GM19193 (cell line): ENCODE data around the gene RAPGEF6.

Source experiments
- POLR2A ChIP-seq: IDR thresholded peaks from 4 replicates; pipeline ENCODE4 v1.6.1; 2011; ENCODE audit not compliant: insufficient read depth, insufficient read length; ENCODE audit errors: extremely low read depth

Gene RAPGEF6

DNA sequence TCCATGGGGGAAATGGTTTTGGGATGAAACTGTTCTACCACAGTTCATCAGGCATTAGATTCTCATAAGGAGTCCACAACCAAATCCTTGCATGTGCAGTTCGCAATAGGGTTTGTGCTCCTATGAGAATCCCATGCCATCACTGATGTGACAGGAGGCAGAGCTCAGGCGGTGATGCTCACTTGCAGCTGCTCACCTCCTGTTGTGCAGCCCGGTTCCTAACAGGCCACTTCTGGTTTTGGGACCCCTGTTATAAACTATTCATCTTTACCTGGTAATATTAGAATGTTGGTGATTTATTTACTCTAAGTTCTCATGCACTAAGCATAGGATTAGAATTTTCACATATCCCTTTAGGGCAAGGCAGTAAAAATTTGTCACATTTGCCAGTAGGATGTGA is 248.9 kb downstream of the RAPGEF6 start:
- no peak for TF ChIP-seq POLR2A

DNA sequence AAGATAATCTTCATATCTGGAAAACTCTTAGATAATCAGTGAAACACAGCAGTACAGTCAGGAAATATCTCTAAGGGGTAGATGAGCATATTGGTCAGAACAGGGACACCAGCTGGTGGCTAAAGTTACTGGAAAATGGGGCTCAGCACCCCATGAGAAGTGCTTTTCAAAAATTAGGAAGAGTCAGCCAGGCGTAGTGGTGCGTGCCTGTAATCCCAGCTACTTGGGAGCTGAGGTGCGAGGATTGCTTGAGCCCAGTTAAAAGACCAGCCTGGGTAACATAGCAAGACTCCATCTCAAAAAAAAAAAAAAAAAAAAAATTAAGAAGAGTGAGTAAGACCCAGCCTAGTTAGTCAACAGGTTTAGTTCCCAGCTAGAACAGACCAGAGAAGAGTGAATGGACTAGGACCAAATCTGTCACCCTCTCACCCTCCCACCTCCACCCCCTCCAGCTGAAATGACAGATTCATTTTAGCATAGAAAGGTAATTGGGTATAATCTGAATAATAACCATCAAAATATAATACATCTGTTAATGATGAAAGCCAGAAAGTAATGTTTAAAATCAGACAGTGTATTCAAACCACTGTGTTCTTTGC is 250.3 kb downstream of the RAPGEF6 start:
- TF ChIP-seq POLR2A = no peak

DNA sequence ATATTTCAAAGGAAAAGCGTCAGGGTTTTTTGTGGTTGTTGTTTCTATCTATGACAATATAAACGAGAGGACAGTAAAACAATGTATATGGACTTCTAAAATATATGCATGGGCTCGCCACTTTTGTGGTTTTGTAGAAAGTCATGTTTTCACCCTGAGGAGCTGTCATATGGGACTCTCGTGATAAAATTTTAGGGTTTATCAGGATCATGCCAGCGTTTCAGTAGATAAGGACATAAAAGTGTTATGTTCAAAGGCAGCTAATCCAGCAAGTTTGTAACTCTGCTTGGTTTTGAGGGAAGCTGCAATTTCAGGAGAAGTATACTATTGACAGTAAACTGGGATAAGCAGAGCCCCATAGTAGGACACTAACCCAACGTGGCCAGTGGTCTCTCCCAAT is 250.9 kb downstream of the RAPGEF6 start:
- no peak for TF ChIP-seq POLR2A

DNA sequence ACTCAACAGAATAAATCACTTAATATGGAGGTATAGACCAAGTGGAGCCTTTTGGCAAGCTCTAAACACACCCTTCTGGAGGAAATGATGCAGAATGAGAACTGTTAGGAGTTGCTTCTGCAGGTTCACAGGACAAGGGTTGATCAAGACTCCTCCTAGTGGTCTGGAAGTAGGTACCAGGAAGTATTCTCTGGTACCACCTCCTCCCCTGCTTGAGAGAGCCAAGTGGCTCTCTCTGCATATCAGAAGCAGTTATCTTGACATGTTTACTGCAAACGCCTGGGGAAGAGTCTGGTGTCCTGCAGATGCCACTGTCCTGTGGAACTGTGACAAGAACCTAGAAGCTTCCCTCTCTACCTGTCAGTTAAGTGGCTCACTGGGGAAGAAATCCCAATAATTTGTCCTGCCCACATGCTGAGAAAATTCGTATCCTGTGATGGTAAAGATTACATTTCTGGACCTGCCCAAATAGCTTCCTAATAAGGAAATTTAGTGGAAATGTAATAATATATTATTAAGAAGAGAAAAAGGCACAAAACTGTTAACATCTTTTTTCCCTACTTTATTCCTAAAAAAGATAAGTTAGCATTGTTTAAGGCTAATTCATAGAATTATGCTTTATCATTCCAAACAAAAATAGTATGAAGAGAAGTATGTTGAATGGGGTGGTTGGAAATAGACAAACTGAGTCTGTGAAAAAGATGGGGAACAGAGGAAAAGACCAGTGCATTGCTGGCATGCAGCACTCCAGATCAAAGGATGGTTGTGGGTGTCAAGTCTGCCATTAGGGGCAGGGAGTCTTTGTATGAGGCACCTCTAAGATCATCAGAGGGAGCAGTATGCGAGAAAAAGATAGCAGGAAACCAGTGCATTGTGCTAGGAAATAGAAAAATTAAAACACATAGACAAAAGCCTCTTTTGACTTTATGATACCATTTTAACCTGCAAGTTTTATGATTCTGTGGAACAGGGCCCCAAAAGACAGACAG is 252.3 kb downstream of the RAPGEF6 start:
- TF ChIP-seq POLR2A = no peak

DNA sequence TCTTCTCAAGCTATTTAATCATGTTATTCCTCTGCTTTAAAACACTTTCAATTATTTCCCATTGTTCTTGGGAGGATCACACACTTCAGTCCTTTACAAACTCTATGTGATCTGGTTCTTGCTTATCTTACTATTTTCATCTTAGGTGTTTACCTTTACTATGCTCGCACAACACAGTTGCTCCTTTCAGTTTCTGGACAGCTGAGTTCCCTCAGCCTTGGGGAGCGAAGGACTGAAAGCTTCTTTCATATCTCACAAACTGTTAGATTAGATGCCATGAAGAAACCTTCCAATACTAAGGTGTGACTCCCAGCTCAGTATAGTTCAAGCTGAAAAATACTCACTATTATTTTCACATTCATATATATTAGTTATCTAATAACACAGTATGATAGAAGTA is 253.3 kb downstream of the RAPGEF6 start:
- no peak for TF ChIP-seq POLR2A

DNA sequence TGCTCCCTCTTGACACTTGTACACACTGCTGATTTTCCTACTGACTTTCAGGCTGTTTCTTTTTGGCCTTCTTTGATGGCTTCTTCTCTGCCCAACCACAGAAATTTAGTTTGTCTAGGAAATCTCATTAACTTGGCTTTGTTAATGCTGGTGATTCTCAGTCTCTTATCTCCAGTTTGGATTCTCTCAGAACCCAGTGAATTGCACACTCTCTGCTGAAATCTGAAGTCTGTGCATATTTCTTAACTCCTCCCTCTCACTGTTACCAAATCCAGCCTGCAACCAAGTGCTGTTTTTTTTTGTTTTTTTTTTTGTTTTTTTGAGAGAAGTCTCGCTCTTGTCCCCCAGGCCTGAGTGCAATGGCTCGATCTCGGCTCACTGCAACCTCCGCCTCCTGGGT is 254.0 kb downstream of the RAPGEF6 start:
- TF ChIP-seq POLR2A = no peak

DNA sequence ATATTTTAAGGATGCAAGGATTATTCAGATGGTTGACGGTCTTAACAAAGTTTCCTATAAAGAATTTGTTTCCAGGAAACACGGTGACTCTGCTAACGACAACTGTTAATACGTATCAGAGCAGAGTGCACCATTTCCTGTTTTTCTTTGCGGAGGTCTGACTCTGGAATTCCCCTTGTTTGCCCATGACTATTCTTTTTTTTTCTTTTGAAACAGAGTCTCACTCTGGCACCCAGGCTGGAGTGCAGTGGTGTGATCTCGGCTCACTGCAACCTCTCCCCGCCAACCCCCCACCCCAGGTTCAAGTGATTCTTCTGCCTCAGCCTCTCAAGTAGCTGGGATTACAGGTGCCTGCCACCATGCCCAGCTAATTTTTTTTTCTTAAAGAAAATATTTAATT is 255.3 kb downstream of the RAPGEF6 start:
- TF ChIP-seq POLR2A = no peak

DNA sequence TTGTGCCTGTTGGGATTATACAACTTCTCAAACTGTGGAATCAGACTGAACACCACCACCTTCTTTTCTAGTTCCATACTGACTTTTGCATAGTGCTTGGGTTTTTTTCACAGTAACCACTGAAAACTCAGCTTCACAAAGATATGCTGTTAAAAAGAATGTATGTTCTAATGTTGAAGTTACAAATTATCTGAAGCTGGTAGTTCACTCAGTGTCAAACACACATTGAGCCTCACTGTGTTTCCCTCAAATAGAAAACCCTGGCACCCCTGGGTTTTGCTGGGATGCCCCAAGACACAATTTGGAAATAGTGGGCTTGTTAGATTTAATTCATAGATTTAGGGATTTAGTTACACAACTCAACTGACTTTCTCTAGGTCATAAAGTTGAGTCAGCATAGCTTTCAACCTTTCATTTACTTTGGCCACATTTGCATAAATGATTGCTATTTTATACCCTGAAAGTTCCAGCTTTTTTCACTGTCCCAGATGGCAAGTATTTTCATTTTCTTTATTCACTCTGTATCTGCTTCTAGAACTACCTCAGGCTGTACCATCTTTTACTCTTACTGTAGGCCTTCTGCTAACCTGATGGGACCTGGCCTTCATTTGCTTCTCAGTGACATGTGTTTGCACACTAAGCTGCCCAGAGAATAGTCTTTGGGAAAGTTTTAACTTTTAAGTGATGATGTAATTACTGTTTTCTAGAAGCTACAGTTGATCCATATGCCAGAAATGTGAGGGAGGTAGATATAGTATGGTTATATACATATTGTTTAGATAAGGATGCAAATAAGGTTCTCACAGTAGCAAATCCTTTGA is 256.1 kb downstream of the RAPGEF6 start:
- TF ChIP-seq POLR2A = no peak

DNA sequence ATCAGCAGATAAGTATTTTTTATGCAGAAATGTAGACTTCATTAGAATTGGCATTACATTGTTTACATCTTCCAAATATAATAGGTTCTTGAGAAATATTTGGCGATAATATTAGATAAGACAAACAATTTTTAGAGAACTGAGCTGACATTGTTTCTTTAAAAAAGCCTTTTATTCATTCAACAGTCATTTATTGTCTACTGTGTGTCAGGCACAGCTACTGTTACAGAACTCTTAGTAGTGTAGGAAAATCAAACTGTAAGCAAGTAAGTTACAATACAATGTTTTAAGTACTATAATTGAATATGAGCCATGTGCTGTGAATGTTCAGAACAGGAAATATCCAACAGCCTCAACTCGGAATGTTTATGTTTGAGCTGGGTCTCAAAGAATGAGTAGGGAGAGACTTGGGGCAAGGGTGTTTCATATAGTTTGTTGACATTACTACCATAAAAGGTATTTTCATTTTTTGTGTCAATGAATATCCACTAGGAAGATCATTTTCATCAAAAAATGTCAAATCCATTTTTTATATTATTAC is 257.2 kb downstream of the RAPGEF6 start:
- no peak for TF ChIP-seq POLR2A

DNA sequence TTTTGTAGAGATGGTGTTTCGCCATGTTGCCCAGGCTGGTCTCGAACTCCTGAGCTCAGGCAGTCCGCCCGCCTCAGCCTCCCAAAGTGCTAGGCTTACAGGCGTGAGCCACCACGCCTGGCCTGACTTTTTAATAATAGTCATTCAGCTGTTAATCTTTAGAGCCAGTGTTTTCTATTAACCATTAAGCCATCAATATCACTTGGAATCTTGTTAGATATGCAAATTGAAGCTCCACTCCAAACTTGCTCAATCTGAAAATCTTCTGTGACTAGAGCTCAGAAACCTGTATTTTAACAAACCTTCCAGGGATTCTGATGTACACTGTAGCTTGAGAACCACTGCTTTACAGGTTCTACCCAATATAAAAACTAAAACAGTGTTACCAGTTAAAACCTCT is 257.7 kb downstream of the RAPGEF6 start:
- no peak for TF ChIP-seq POLR2A

DNA sequence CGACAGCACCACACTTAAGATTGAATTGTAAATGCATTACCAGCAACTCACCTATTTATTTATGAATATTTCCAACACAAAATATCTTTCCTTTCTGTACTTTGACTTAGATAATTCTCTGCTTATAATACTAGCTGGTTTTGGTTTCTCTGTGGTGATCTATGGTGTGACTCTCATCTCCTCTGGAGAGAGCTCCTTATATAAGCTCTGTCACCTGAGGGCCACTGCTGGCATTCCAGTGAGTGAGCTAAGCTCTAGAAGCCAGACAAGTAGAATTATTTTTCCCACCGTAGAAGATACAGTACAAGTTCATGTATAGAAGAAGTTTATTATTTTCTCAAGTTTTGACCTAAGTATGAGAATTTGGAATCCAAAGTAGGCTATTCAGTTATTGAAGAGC is 259.7 kb downstream of the RAPGEF6 start:
- no peak for TF ChIP-seq POLR2A
